ENCODE results near the gene MAP4K2. TPM values are rescaled to one million over a fixed set of nuclear protein-coding genes. Genes with fewer than 3 reads are reported as not detected.

Gene MAP4K2
- total and polyA plus RNA-seq, 7 donors: 9.0 to 23.5 (median 13.6) TPM

DNA sequence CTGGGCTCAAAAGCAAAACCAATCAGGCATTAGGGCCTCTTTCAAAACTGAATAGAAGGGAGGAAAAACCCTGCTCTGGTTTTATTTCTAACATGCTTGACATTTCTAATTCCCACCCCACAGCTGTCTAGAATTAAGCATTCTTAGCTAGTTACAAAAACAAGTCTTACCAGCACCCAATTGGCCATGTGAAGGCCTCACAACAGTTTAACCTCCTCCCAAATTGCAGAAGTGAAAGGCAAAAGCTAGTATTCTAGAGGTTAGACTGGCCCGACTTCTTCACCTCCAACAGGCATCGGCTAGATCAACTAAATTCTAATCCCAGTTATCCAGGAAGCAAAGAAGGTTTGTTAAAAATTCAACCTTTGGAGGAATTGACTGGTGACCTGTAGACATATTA, 31.2 kb downstream of the MAP4K2 start:
- peaks cover 70 to 97% (median 87%) of the 10 kb centered on the region in 4 donors for H3K36me3 ChIP-seq
- TF ChIP-seq POLR2AphosphoS5 (IDR thresholded peaks at IDR 0.05) (no peak), EP300 (IDR thresholded peaks at IDR 0.05) (no peak), POLR2A (IDR thresholded peaks at IDR 0.05) (no peak)
- TF ChIP-seq, protein P1, sequence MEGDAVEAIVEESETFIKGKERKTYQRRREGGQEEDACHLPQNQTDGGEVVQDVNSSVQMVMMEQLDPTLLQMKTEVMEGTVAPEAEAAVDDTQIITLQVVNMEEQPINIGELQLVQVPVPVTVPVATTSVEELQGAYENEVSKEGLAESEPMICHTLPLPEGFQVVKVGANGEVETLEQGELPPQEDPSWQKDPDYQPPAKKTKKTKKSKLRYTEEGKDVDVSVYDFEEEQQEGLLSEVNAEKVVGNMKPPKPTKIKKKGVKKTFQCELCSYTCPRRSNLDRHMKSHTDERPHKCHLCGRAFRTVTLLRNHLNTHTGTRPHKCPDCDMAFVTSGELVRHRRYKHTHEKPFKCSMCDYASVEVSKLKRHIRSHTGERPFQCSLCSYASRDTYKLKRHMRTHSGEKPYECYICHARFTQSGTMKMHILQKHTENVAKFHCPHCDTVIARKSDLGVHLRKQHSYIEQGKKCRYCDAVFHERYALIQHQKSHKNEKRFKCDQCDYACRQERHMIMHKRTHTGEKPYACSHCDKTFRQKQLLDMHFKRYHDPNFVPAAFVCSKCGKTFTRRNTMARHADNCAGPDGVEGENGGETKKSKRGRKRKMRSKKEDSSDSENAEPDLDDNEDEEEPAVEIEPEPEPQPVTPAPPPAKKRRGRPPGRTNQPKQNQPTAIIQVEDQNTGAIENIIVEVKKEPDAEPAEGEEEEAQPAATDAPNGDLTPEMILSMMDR (IDR thresholded peaks at IDR 0.05): no peak
- intact Hi-C loops (cut with DNase I): no loop called here
- no peak for DNase-seq
- H3K27me3 ChIP-seq: no peaks in the 10 kb centered on the region
- H3K4me1 ChIP-seq: peaks cover 0 to 76% (median 51%) of the 10 kb centered on the region in 4 donors
- H3K4me3 ChIP-seq: no peak overlapping the region
- H3K27ac ChIP-seq: peak overlapping the region in 3 of 4 donors; percentile 14 to 56 (median 48)
- no peaks in the 10 kb centered on the region for H3K9me3 ChIP-seq
- WGBS, 2 donors: 67 to 90% methylated on average over 2 of the region's 2 CpGs

DNA sequence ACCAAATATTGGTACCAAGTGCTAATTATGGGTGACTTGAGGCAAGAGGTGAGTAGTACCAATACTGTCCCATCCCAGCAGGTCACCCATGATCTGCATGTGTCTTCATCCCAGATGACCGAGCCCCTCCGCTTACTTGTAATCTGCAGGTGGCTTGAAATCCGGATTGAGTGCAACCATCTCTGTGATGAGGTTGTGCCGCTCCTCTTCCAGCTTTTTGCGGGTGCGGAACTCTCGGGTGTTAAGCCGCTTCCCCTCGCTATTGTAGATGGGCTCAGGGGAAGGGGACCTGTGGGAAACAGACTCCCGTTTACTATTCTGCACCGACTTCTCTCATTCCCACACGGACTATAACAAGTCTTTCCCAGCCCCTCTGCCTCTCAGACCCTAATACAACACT, 32.9 kb downstream of the MAP4K2 start:
- DNase-seq: peak; percentile 60
- TF ChIP-seq POLR2A (IDR thresholded peaks at IDR 0.05): no peak
- no peak for TF ChIP-seq POLR2AphosphoS5 (IDR thresholded peaks at IDR 0.05)
- TF ChIP-seq, protein P1 (IDR thresholded peaks at IDR 0.05): no peak
- TF ChIP-seq EP300 (IDR thresholded peaks at IDR 0.05): no peak
- WGBS, 2 donors: 96% methylated on average over 12 of the region's 12 CpGs
- no peaks in the 10 kb centered on the region for H3K9me3 ChIP-seq
- H3K27me3 ChIP-seq: no peaks in the 10 kb centered on the region
- H3K4me1 ChIP-seq: peaks cover 0 to 62% (median 42%) of the 10 kb centered on the region in 4 donors
- no peak overlapping the region for H3K4me3 ChIP-seq
- intact Hi-C loops (cut with DNase I): no loop called here
- H3K36me3 ChIP-seq: peaks cover 77 to 100% (median 90%) of the 10 kb centered on the region in 4 donors
- no peak overlapping the region for H3K27ac ChIP-seq

DNA sequence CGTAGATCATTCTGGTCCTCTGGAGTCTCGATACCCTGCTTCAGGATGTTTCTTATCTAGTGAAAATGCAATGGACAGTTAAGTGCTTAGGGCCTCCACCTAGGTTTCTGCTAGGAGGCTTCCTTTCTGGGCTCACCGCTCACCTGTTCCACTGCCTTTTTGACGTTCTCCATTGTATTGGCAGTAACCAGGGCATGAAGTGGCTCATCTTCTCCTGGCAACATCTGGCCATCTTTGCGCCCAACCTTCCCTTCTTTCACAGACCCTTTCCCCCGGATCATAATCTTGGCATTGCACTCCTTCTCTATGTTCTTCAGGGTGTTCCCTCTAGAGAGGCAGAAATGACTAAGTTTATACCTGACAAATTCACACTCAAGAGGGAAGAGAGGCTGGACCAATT, 33.7 kb downstream of the MAP4K2 start:
- TF ChIP-seq POLR2AphosphoS5 (IDR thresholded peaks at IDR 0.05) (no peak), POLR2A (IDR thresholded peaks at IDR 0.05) (no peak), EP300 (IDR thresholded peaks at IDR 0.05) (no peak)
- TF ChIP-seq, protein P1 (IDR thresholded peaks at IDR 0.05): no peak
- H3K27me3 ChIP-seq: no peaks in the 10 kb centered on the region
- H3K4me1 ChIP-seq: peaks cover 0 to 62% (median 43%) of the 10 kb centered on the region in 4 donors
- no peak overlapping the region for H3K27ac ChIP-seq
- intact Hi-C loops (cut with DNase I): no loop called here
- no peak for DNase-seq
- no peak overlapping the region for H3K4me3 ChIP-seq
- H3K9me3 ChIP-seq: no peaks in the 10 kb centered on the region
- 94 to 95% methylated on average over 6 of the region's 6 CpGs for WGBS, 2 donors
- H3K36me3 ChIP-seq: peaks cover 80 to 100% (median 91%) of the 10 kb centered on the region in 4 donors

DNA sequence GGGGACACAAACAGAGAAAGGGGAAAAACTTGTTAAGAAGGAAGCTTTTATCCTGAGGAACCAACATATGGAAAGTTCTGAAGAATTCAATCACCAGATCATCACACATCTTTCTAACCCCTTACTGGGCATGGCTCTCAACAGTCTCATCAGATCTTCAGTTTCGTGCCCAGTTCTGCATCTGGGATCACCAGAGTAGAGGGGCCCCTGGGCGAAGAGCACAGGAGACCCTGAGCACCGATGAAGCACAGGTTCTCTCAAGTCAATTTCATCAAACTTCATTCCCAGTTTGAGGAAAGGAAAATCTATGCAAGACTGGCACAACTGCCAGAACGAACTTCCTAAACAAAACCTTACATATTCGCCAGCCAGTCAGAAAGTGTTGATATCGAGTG, 34.7 kb downstream of the MAP4K2 start:
- intact Hi-C loops (cut with DNase I): no loop called here
- Histone ChIP-seq H3K27ac (peak overlapping the region; percentile 65 to 81 (median 74)), H3K36me3 (peaks cover 71 to 97% (median 91%) of the 10 kb centered on the region in 4 donors), H3K9me3 (no peaks in the 10 kb centered on the region), H3K4me1 (peaks cover 0 to 62% (median 44%) of the 10 kb centered on the region in 4 donors), H3K27me3 (no peaks in the 10 kb centered on the region), H3K4me3 (no peak overlapping the region)
- 91 to 94% methylated on average over 6 of the region's 6 CpGs for whole genome bisulfite sequencing, 2 donors
- DNase-seq: no peak
- TF ChIP-seq, protein P1 (IDR thresholded peaks at IDR 0.05): no peak
- TF ChIP-seq POLR2AphosphoS5 (IDR thresholded peaks at IDR 0.05) (no peak), POLR2A (IDR thresholded peaks at IDR 0.05) (no peak), EP300 (IDR thresholded peaks at IDR 0.05) (no peak)

All from sigmoid colon (tissue), 7 donors.